ENCODE measurements around the gene WRAP73.

GRCh38 chr1:3623441-3624199, 26.3 kb downstream of the WRAP73 start:
- no peak for TF ChIP-seq EZH2phosphoT487 (conservative IDR thresholded peaks at IDR 0.05; ENCODE audit: low read length)
- TF ChIP-seq, protein P1, sequence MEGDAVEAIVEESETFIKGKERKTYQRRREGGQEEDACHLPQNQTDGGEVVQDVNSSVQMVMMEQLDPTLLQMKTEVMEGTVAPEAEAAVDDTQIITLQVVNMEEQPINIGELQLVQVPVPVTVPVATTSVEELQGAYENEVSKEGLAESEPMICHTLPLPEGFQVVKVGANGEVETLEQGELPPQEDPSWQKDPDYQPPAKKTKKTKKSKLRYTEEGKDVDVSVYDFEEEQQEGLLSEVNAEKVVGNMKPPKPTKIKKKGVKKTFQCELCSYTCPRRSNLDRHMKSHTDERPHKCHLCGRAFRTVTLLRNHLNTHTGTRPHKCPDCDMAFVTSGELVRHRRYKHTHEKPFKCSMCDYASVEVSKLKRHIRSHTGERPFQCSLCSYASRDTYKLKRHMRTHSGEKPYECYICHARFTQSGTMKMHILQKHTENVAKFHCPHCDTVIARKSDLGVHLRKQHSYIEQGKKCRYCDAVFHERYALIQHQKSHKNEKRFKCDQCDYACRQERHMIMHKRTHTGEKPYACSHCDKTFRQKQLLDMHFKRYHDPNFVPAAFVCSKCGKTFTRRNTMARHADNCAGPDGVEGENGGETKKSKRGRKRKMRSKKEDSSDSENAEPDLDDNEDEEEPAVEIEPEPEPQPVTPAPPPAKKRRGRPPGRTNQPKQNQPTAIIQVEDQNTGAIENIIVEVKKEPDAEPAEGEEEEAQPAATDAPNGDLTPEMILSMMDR (IDR thresholded peaks at IDR 0.05; ENCODE audit: insufficient read depth, low read length, poor library complexity, severe bottlenecking): no peak
